Neuronal stem cell (in vitro differentiated cells): ENCODE results near the gene NPSR1.

Experiments
- DNase-seq: peaks from one replicate; pipeline ENCODE4 v3.0.0-alpha.2; 2013; ENCODE audit warnings: low spot score
- H2AFZ ChIP-seq: one replicate; pipeline ENCODE4 v1.6.1; 2013; ENCODE audit warnings: mild to moderate bottlenecking, low read length, inconsistent platforms
- H2AK5ac ChIP-seq: 2 replicates; pipeline ENCODE4 v1.6.1; 2013; ENCODE audit warnings: low read depth, mild to moderate bottlenecking, inconsistent platforms, low read length, moderate library complexity, mixed read lengths
- H2BK120ac ChIP-seq: 2 replicates; pipeline ENCODE4 v1.6.1; 2013; ENCODE audit warnings: low read depth, mild to moderate bottlenecking, inconsistent platforms, low read length, moderate library complexity, mixed read lengths
- H2BK12ac ChIP-seq: one replicate; pipeline ENCODE4 v1.6.1; 2013; ENCODE audit warnings: low read length, inconsistent platforms
- H2BK15ac ChIP-seq: 2 replicates; pipeline ENCODE4 v1.6.1; 2013; ENCODE audit warnings: mild to moderate bottlenecking, low read length, inconsistent platforms, mixed read lengths
- H2BK5ac ChIP-seq: one replicate; pipeline ENCODE4 v1.6.1; 2013; ENCODE audit warnings: inconsistent platforms, mild to moderate bottlenecking, low read length, moderate library complexity
- H3K14ac ChIP-seq: one replicate; pipeline ENCODE4 v1.6.1; 2013; ENCODE audit warnings: low read length, inconsistent platforms
- H3K18ac ChIP-seq: 2 replicates; pipeline ENCODE4 v1.6.1; 2013; ENCODE audit warnings: low read length, inconsistent platforms
- H3K23ac ChIP-seq: 2 replicates; pipeline ENCODE4 v1.6.1; 2013; ENCODE audit warnings: low read depth, mild to moderate bottlenecking, mixed read lengths, low read length, inconsistent platforms; ENCODE audit not compliant: poor library complexity
- H3K27ac ChIP-seq: replicated peaks from 3 replicates; pipeline ENCODE4 v1.5.1; 2013; ENCODE audit warnings: low read length, inconsistent platforms
- H3K27me3 ChIP-seq, 3 experiments: 2 replicates each; pipeline ENCODE4 v1.6.1; 2013; ENCODE audit warnings: low read length in 3 of 3, mild to moderate bottlenecking in 2 of 3, inconsistent platforms in 1 of 3, low read depth in 1 of 3, mixed read lengths in 1 of 3, moderate library complexity in 1 of 3; ENCODE audit not compliant: control insufficient read depth in 3 of 3, insufficient read depth in 3 of 3
- H3K36me3 ChIP-seq, 2 donors: replicated peaks in 1 of 2; 2 replicates each; pipeline ENCODE4 v1.6.1; 2013; ENCODE audit warnings: low read length in 2 of 2; ENCODE audit not compliant: control insufficient read depth in 2 of 2, insufficient read depth in 2 of 2
- H3K4ac ChIP-seq: 2 replicates; pipeline ENCODE4 v1.6.1; 2013; ENCODE audit warnings: inconsistent platforms, mild to moderate bottlenecking, low read length, moderate library complexity
- H3K4me1 ChIP-seq, 2 donors: 1 replicate in 1 of 2; 2 replicates in 1 of 2; pipeline ENCODE4 v1.6.1; 2013; ENCODE audit warnings: low read length in 2 of 2, low read depth in 1 of 2; ENCODE audit not compliant: control insufficient read depth in 2 of 2, insufficient read depth in 1 of 2
- H3K4me2 ChIP-seq: one replicate; pipeline ENCODE4 v1.6.1; 2013; ENCODE audit warnings: mild to moderate bottlenecking, low read length, inconsistent platforms; ENCODE audit not compliant: insufficient read depth, poor library complexity, severe bottlenecking
- H3K4me3 ChIP-seq, 2 donors: 2 replicates each; pipeline ENCODE4 v1.5.1; 2013; ENCODE audit warnings: low read length in 2 of 2, mild to moderate bottlenecking in 2 of 2, inconsistent platforms in 1 of 2, moderate library complexity in 1 of 2
- H3K79me1 ChIP-seq: one replicate; pipeline ENCODE4 v1.6.1; 2013; ENCODE audit warnings: low read depth, mild to moderate bottlenecking, inconsistent platforms, low read length, moderate library complexity
- H3K9ac ChIP-seq: one replicate; pipeline ENCODE4 v1.6.1; 2013; ENCODE audit warnings: mild to moderate bottlenecking, low read depth, low read length, inconsistent platforms; ENCODE audit not compliant: poor library complexity
- H3K9me3 ChIP-seq, 2 donors: replicated peaks in 1 of 2; 2 replicates each; pipeline versions ENCODE3 to v1.6.1; 2013; ENCODE audit warnings: low read length in 2 of 2, mild to moderate bottlenecking in 2 of 2, inconsistent platforms in 1 of 2, low read depth in 1 of 2, mixed read lengths in 1 of 2, moderate library complexity in 1 of 2; ENCODE audit not compliant: control insufficient read depth in 2 of 2, insufficient read depth in 1 of 2
- H4K8ac ChIP-seq: one replicate; pipeline ENCODE4 v1.6.1; 2013; ENCODE audit warnings: low read depth, mild to moderate bottlenecking, inconsistent platforms, low read length, moderate library complexity
- H4K91ac ChIP-seq: one replicate; pipeline ENCODE4 v1.6.1; 2013; ENCODE audit warnings: low read length, low read depth, mild to moderate bottlenecking, inconsistent platforms; ENCODE audit not compliant: poor library complexity
- WGBS, 2 donors: extraction: QIAGEN DNeasy Blood & Tissue Kit; methylation state at CpG; one replicate each; pipeline ENCODE4 v1.1.7; 2013; ENCODE audit warnings: missing lambda C conversion rate in 2 of 2, mixed read lengths in 1 of 2; ENCODE audit not compliant: insufficient read length in 2 of 2, insufficient replicate concordance in 1 of 2; ENCODE audit errors: extremely low coverage in 2 of 2; 5-methylcytosine and 5-hydroxymethylcytosine counted together

NPSR1 gene

GRCh38 chr7:34655384-34655783, 2.6 kb upstream of the NPSR1 start:
- Histone ChIP-seq H2BK5ac (no peak overlapping the region), H3K27me3 (no peaks in the 10 kb centered on the region), H2BK120ac (no peak overlapping the region), H3K4me3 (no peak overlapping the region), H3K4me2 (no peak overlapping the region), H2AK5ac (no peak overlapping the region), H3K4me1 (peaks cover 0 to 7% of the 10 kb centered on the region in 2 donors), H2BK12ac (no peak overlapping the region), H3K23ac (no peak overlapping the region), H3K79me1 (no peaks in the 10 kb centered on the region), H2BK15ac (no peak overlapping the region), H3K18ac (no peak overlapping the region), H2AFZ (no peak overlapping the region), H3K9ac (no peak overlapping the region), H3K36me3 (no peaks in the 10 kb centered on the region), H3K9me3 (no peaks in the 10 kb centered on the region), H4K91ac (no peak overlapping the region), H4K8ac (no peak overlapping the region), H3K27ac (no peak overlapping the region), H3K4ac (no peak overlapping the region), H3K14ac (no peak overlapping the region)
- WGBS, 2 donors: no CpG with 5 or more reads among the region's 1 CpG
- no peak for DNase-seq

DNA sequence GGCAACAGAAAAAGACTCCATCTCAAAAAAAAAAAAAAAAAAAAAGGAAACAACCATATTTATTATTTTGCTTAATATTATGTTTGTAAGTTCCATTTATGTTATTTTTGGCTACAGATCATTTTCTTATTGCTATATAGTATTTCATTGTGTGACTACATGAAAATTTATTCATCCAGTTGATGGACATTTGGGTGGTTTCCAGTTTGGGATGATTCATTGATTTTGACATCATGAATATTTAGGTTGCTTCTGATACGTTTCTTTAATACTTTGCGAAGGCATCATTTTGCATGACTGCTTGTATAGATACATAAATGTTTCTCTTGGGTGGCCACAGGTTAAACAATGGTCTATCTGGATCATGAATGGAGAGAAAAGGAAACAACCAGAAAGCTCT, 2.0 kb upstream of the NPSR1 start:
- H3K79me1 ChIP-seq: no peaks in the 10 kb centered on the region
- no peak overlapping the region for H2AK5ac ChIP-seq
- H3K27ac ChIP-seq: no peak overlapping the region
- WGBS, 2 donors: no CpG with 5 or more reads among the region's 2 CpGs
- no peak overlapping the region for H4K91ac ChIP-seq
- no peak for DNase-seq
- no peak overlapping the region for H3K4ac ChIP-seq
- no peak overlapping the region for H2BK12ac ChIP-seq
- no peaks in the 10 kb centered on the region for H3K36me3 ChIP-seq
- no peak overlapping the region for H2AFZ ChIP-seq
- no peak overlapping the region for H2BK5ac ChIP-seq
- H3K4me3 ChIP-seq: no peak overlapping the region
- H3K4me2 ChIP-seq: no peak overlapping the region
- no peak overlapping the region for H4K8ac ChIP-seq
- H3K9me3 ChIP-seq: no peaks in the 10 kb centered on the region
- peaks cover 0 to 7% of the 10 kb centered on the region in 2 donors for H3K4me1 ChIP-seq
- no peak overlapping the region for H3K18ac ChIP-seq
- no peak overlapping the region for H2BK15ac ChIP-seq
- no peak overlapping the region for H3K9ac ChIP-seq
- H3K23ac ChIP-seq: no peak overlapping the region
- H3K27me3 ChIP-seq: no peaks in the 10 kb centered on the region
- H3K14ac ChIP-seq: no peak overlapping the region
- no peak overlapping the region for H2BK120ac ChIP-seq

DNA sequence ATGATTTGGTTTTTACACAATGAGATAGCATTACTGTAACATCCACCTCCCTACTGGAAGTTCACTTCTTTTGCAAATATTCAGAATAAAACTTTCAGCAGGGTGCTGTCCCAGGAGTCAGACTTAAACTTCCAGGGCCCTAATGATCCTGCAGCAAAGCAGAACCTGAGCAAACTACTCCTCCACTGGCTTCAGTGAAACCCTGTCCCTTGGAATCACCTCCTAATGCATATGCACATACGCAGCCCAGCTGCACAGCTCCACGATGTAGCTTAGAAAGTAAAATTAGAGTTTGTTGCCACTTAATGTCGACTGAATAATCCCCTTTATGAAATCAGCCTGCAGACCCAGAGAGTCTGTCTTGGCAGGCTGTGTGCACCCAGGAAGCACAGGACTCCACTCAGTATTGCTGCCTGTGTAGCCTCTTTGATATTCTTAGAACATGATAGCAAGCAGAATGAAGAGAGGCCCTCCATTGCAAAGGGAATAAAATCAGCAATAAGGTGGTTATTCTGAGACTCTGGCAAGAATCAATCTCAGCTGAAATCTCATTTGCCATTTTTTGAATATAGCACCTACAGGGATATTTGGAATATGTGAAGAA, 1.6 kb downstream of the NPSR1 start:
- Histone ChIP-seq H3K79me1 (no peaks in the 10 kb centered on the region), H3K9me3 (no peaks in the 10 kb centered on the region), H2AFZ (no peak overlapping the region), H4K8ac (no peak overlapping the region), H3K9ac (no peak overlapping the region), H3K27ac (no peak overlapping the region), H3K14ac (no peak overlapping the region), H2BK12ac (no peak overlapping the region), H3K4me3 (no peak overlapping the region), H2BK120ac (no peak overlapping the region), H2AK5ac (no peak overlapping the region), H3K27me3 (no peaks in the 10 kb centered on the region), H3K23ac (no peak overlapping the region), H3K4me1 (peaks cover 0 to 3% of the 10 kb centered on the region in 2 donors), H3K4ac (no peak overlapping the region), H3K36me3 (no peaks in the 10 kb centered on the region), H2BK15ac (no peak overlapping the region), H3K18ac (no peak overlapping the region), H3K4me2 (no peak overlapping the region), H4K91ac (no peak overlapping the region), H2BK5ac (no peak overlapping the region)
- no peak for DNase-seq
- no CpG with 5 or more reads among the region's 3 CpGs for WGBS, 2 donors

- no peak overlapping the region for H2BK5ac ChIP-seq
- H2BK15ac ChIP-seq: no peak overlapping the region
- H2BK120ac ChIP-seq: no peak overlapping the region
- H3K9ac ChIP-seq: no peak overlapping the region
- H3K4me1 ChIP-seq: peaks cover 0 to 5% of the 10 kb centered on the region in 2 donors
- H4K8ac ChIP-seq: no peak overlapping the region
- H3K79me1 ChIP-seq: no peaks in the 10 kb centered on the region
- no peak for DNase-seq
- H3K4me2 ChIP-seq: no peak overlapping the region
- H3K23ac ChIP-seq: no peak overlapping the region
- H4K91ac ChIP-seq: no peak overlapping the region
- no peaks in the 10 kb centered on the region for H3K27me3 ChIP-seq
- H2AK5ac ChIP-seq: no peak overlapping the region
- no peak overlapping the region for H2BK12ac ChIP-seq
- no peak overlapping the region for H3K18ac ChIP-seq
- WGBS, 2 donors: 100% methylated on average over 1 of the region's 8 CpGs; no CpG with 5 or more reads in 1 of the 2 donors
- no peaks in the 10 kb centered on the region for H3K9me3 ChIP-seq
- H3K27ac ChIP-seq: no peak overlapping the region
- H3K14ac ChIP-seq: no peak overlapping the region
- no peak overlapping the region for H3K4me3 ChIP-seq
- no peaks in the 10 kb centered on the region for H3K36me3 ChIP-seq
- no peak overlapping the region for H2AFZ ChIP-seq
- no peak overlapping the region for H3K4ac ChIP-seq
These were observed 4.2 kb downstream of the NPSR1 start for GRCh38 chr7:34662058-34662708.
